C4-2B (cell line): ENCODE results near the gene PSMD12.

Experiments
- CTCF ChIP-seq: fragments of 450-650 bp; conservative IDR thresholded peaks from 2 replicates; pipeline ENCODE4 v1.5.1; 2017; ENCODE audit warnings: mild to moderate bottlenecking
- ZFX ChIP-seq: fragments of 450-650 bp; IDR thresholded peaks from 2 replicates; pipeline ENCODE4 v1.6.1; 2017

DNA sequence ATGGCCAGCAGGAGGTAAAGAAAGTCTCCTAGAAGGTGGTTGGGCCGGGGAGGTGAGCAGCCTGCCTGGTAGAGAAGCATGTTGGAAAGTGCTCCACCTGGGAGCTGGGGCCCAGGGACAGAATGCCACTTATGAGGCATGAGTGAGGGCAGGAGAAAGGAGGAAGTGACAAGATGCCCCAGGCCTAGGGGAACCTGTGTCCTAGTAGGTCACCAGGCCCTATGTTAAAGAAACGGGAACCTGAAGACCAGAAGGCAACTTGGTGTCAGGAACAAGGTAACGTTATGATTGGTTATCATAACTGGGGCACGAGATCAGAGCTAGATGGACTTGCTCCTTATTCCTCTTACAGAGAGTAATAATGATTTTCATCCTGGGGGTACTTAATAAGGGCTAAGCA is 45.0 kb upstream of the PSMD12 start:
- no peak for TF ChIP-seq CTCF
- no peak for TF ChIP-seq ZFX
